SK-N-SH treated with all-trans-retinoic acid at 6 μM for 48 hours (cell line): ENCODE measurements around the gene ITGB7.

ENCODE experiments used
- ATAC-seq: fragments of 200-7000 bp; cut with Tn5 transposase; 3 replicates; pipeline ENCODE4 v1.9.1; 2020; ENCODE audit warnings: mild to moderate bottlenecking, moderate library complexity
- ARNTL ChIP-seq: fragments of 450-650 bp; formaldehyde crosslinking; IDR thresholded peaks from 2 replicates; pipeline ENCODE4 v1.5.0; 2020; ENCODE audit warnings: low read depth, mild to moderate bottlenecking, moderate library complexity, borderline replicate concordance
- BACH2 ChIP-seq: fragments of 250-450 bp; sonication (Bioruptor Pico); IDR thresholded peaks from 2 replicates; pipeline ENCODE4 v1.9.0; 2021; ENCODE audit warnings: mild to moderate bottlenecking, borderline replicate concordance
- CREB5 ChIP-seq: fragments of 250-450 bp; sonication (Bioruptor Pico); IDR thresholded peaks from 2 replicates; pipeline ENCODE4 v1.5.1; 2020; ENCODE audit warnings: low read depth, mild to moderate bottlenecking, moderate library complexity
- CSDC2 ChIP-seq: fragments of 250-450 bp; sonication (Bioruptor Pico); IDR thresholded peaks from 2 replicates; pipeline ENCODE4 v1.5.0; 2020; ENCODE audit warnings: mild to moderate bottlenecking, moderate library complexity
- CSRNP3 ChIP-seq: fragments of 250-450 bp; sonication (Bioruptor Pico); IDR thresholded peaks from 2 replicates; pipeline ENCODE4 v1.5.1; 2021; ENCODE audit warnings: mild to moderate bottlenecking, moderate library complexity
- ESRRG ChIP-seq: fragments of 250-450 bp; sonication (Bioruptor Pico); IDR thresholded peaks from 2 replicates; pipeline ENCODE4 v1.6.1; 2021; ENCODE audit warnings: mild to moderate bottlenecking
- GLIS3 ChIP-seq: fragments of 250-450 bp; sonication (Bioruptor Pico); IDR thresholded peaks from 2 replicates; pipeline ENCODE4 v1.5.0; 2020; ENCODE audit warnings: mild to moderate bottlenecking, moderate library complexity
- OSR1 ChIP-seq: fragments of 250-450 bp; sonication (Bioruptor Pico); IDR thresholded peaks from 2 replicates; pipeline ENCODE4 v1.8.0; 2022; ENCODE audit warnings: moderate library complexity, mild to moderate bottlenecking, inconsistent platforms
- PATZ1 ChIP-seq: fragments of 250-450 bp; sonication (Bioruptor Pico); IDR thresholded peaks from 2 replicates; pipeline ENCODE4 v1.8.0; 2020; ENCODE audit warnings: mild to moderate bottlenecking, moderate library complexity, borderline replicate concordance
- POU6F1 ChIP-seq: fragments of 250-450 bp; sonication (Bioruptor Pico); IDR thresholded peaks from 2 replicates; pipeline ENCODE4 v1.8.0; 2021; ENCODE audit warnings: low read depth, mild to moderate bottlenecking, moderate library complexity, borderline replicate concordance
- PPARA ChIP-seq: fragments of 250-450 bp; sonication (Bioruptor Pico); IDR thresholded peaks from 2 replicates; pipeline ENCODE4 v1.5.0; 2020; ENCODE audit warnings: mild to moderate bottlenecking, borderline replicate concordance
- RARB ChIP-seq: fragments of 250-450 bp; sonication (Bioruptor Pico); IDR thresholded peaks from 2 replicates; pipeline ENCODE4 v1.8.0; 2021; ENCODE audit warnings: mild to moderate bottlenecking, moderate library complexity
- SNAI2 ChIP-seq: fragments of 250-450 bp; sonication (Bioruptor Pico); IDR thresholded peaks from 2 replicates; pipeline ENCODE4 v1.5.0; 2020; ENCODE audit warnings: mild to moderate bottlenecking, moderate library complexity
- TOX ChIP-seq: fragments of 250-450 bp; sonication (Bioruptor Pico); IDR thresholded peaks from 2 replicates; pipeline ENCODE4 v1.8.0; 2021; ENCODE audit warnings: mild to moderate bottlenecking, moderate library complexity, borderline replicate concordance
- TSHZ2 ChIP-seq: fragments of 250-450 bp; sonication (Bioruptor Pico); IDR thresholded peaks from 2 replicates; pipeline ENCODE4 v1.5.0; 2020; ENCODE audit warnings: mild to moderate bottlenecking, moderate library complexity
- ZC3H10 ChIP-seq: fragments of 250-450 bp; sonication (Bioruptor Pico); IDR thresholded peaks from 2 replicates; pipeline ENCODE4 v1.5.1; 2021; ENCODE audit warnings: mild to moderate bottlenecking, moderate library complexity
- ZFP3 ChIP-seq: fragments of 250-450 bp; sonication (Bioruptor Pico); IDR thresholded peaks from 2 replicates; pipeline ENCODE4 v1.5.0; 2020; ENCODE audit warnings: mild to moderate bottlenecking, moderate library complexity
- ZFP30 ChIP-seq: fragments of 450-650 bp; formaldehyde crosslinking; IDR thresholded peaks from 2 replicates; pipeline ENCODE4 v1.5.0; 2022; ENCODE audit warnings: mild to moderate bottlenecking, moderate library complexity
- ZNF70 ChIP-seq: fragments of 450-650 bp; formaldehyde crosslinking; IDR thresholded peaks from 2 replicates; pipeline ENCODE4 v1.5.0; 2020; ENCODE audit warnings: mild to moderate bottlenecking, moderate library complexity

ITGB7 gene

GRCh38 chr12:53191885-53192530, 15.0 kb downstream of the ITGB7 start:
- TF ChIP-seq PATZ1 (CRISPR knock-in tag): no peak
- TF ChIP-seq PPARA (CRISPR knock-in tag): no peak
- TF ChIP-seq, all 23 proteins: peak for 0
- no peak for ATAC-seq

- ATAC-seq: no peak
- TF ChIP-seq TSHZ2: no peak
- TF ChIP-seq CREB5: no peak
Measured at GRCh38 chr12:53191096-53191884, 15.8 kb downstream of the ITGB7 start.

GRCh38 chr12:53190108-53190729, 16.8 kb downstream of the ITGB7 start:
- ATAC-seq: peak; percentile 80
- TF ChIP-seq SNAI2 (CRISPR knock-in tag) (no peak), CREB5 (no peak), ZNF70 (CRISPR knock-in tag) (no peak), TSHZ2 (no peak), BACH2 (CRISPR knock-in tag) (no peak), ZC3H10 (no peak), POU6F1 (CRISPR knock-in tag) (no peak), PPARA (CRISPR knock-in tag) (no peak), ZFP3 (CRISPR knock-in tag) (no peak), GLIS3 (CRISPR knock-in tag) (no peak), PATZ1 (CRISPR knock-in tag) (no peak), ARNTL (no peak), OSR1 (CRISPR knock-in tag) (no peak), RARB (CRISPR knock-in tag) (no peak), ESRRG (CRISPR knock-in tag) (no peak), CSRNP3 (CRISPR knock-in tag) (no peak), CSDC2 (CRISPR knock-in tag) (no peak), ZFP30 (CRISPR knock-in tag) (no peak), TOX (CRISPR knock-in tag) (no peak)
